HG03571 (cell line): ENCODE data around the gene SPOP.
"Not testable (repeated sequence)": the region's sequence is repeated elsewhere in the genome, so short reads cannot be mapped to it uniquely, and the experiment has no call there.

ENCODE experiments used
- ATAC-seq: cut with Tn5 transposase; IDR thresholded peaks from one replicate; pipeline ENCODE4 v1.9.1; 2021; ENCODE audit not compliant: unreplicated experiment

SPOP gene

DNA sequence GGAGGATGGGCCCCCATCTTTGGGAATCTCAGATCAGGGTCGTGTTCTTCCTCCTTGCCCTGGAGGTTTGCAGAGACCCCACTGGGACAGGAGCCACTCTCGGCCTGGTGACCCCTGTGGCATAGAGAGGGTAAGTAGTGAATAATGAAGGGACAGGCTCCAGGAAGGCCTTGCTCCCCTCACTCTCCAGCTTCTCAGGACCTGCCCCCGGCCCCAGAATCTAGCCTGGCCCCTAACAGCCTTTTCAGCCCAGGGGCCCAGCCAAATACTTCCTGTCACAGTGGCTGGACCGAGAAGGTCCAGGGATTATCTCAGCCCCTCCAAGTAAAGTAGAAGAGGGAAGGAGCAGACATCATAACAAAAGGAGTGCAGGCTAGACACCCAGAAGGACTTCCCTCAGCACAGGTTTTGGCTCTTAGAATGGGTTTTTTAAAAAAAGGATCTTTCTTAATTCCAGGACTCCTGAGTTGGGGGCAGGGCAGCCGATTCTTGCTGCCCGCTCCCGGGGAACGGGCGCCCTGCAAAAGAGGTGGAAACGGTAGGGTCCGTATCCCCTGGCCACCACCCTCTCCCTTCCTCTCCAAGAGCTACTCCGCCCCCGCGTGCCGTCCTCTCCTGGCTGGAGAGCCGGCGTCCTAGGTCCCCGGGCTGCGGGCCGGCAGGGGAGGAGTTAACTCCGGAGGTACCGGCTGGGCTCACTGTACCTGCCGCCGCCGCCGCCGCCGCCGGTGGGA, 102.8 kb downstream of the SPOP start:
- no peak for ATAC-seq

- ATAC-seq: no peak
Observed at GRCh38 chr17:49574323-49574781, 103.5 kb downstream of the SPOP start.

DNA sequence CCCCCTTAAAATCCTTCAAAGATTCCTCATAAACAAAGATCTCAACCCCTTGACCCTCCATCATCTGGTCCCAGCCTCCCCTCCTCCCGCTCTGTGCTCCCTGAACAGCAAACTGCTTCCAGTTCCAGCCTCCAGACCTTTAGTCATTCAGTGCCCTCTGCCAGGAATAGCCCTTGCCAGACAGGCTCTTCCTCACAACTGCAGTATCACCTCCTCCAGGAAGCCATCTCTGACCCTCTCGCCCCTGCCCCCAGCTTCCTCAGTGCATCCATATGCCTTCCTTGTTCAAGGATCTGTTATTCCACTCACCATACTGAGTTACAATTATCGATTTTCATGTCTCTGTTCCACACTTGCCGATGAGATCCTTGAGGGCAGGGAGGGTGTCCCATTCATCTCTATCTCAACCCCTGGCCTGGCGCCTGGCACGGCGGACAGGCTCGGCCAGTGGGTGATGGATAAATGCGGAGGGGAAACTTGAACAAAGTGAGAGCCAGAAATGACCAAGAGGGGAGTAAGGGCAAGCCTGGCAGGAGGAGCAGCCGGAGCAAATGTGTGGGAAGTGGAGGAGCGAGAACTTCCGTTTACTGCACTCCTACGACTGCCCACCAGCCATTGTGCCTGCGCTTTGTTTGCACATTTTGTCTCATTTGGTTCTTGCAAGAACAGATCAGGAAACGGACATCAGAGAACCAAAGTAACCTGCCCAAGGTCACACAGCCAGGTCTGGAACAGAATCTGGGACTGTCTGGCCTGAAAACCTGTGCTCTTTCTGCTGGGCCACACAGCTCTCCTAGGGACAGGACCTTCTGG, 104.2 kb downstream of the SPOP start:
- ATAC-seq: no peak

- no peak for ATAC-seq
Observed at GRCh38 chr17:49572806-49573420, 105.0 kb downstream of the SPOP start.

- no peak for ATAC-seq
Observed at GRCh38 chr17:49572226-49572625, 105.7 kb downstream of the SPOP start.

DNA sequence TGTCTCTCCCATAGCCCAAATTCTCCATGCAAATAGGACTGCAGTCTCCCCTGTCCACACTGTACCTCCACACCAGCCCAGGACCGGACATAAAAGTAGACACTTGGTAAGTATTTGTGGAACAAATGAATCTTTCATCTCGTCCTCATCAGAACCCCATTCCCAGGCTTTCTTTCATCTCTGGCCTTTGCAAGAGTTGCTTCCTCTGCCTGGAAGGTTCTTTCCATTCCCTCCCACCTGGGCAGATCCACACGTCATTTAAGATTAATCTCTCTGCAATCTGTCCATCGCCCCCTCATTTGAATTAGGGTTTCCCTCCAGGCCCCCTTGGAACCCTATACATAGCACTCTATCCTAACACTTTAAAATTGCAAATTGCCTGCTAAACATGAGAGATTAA, 106.1 kb downstream of the SPOP start:
- no peak for ATAC-seq

DNA sequence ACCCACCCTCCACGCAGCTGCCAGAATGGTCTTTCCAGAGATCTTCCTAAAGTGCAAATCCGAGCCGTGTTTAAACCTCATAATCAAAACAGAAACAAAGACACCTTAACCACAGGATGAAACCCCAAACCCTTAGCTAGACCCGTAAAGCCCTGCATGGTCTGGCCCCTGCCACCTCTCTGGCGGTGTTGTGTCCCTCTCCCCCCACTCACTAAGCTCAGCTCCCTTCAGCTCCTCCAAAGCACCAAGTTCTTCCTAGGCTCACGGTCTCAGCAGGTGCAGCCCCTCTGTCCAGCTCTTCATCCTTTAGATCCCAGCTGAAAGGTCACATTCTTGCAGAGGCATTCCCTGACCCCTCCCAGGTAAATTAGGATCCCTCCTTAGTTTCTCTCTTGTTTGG, 106.6 kb downstream of the SPOP start:
- no peak for ATAC-seq

GRCh38 chr17:49570540-49571242, 107.2 kb downstream of the SPOP start:
- ATAC-seq: no peak

DNA sequence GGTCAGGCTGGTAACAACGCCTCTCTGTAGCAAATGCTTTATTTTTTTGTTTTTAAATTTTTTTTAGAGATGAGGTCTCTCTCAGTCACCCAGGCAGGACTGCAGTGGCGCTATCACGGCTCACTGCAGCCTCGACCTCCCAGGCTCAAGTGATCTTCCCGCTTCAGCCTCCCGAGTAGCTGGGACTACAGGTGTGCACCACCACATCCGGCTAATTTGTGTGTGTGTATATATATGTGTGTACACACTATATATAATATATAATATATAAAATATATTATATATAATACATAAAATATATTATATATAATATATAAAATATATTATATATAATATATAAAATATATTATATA, 109.2 kb downstream of the SPOP start:
- ATAC-seq: not testable (repeated sequence)

- ATAC-seq: no peak
Observed at GRCh38 chr17:49567871-49568694, 109.8 kb downstream of the SPOP start.

GRCh38 chr17:49567104-49567521, 110.8 kb downstream of the SPOP start:
- no peak for ATAC-seq

DNA sequence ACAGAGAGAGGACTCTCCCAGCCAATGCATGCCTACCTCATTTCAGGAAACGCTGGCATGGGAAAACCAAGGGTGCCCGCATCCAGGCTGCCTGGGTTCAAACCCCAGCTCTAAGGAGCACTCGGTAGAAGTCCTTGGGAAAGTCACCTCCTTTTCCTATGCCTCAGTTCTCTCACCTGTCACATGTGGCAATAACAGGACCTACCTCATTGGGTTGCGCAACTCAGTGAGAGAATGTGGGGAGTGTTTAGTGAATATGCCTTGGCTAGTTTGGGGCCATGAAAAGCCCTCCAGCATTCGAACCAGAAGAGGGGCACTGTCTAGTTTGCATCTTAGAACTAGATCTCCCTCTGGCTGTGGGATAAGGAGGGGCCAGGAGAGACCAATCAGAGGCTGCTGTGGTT, 111.2 kb downstream of the SPOP start:
- ATAC-seq: no peak

GRCh38 chr17:49565948-49566491, 111.9 kb downstream of the SPOP start:
- no peak for ATAC-seq

DNA sequence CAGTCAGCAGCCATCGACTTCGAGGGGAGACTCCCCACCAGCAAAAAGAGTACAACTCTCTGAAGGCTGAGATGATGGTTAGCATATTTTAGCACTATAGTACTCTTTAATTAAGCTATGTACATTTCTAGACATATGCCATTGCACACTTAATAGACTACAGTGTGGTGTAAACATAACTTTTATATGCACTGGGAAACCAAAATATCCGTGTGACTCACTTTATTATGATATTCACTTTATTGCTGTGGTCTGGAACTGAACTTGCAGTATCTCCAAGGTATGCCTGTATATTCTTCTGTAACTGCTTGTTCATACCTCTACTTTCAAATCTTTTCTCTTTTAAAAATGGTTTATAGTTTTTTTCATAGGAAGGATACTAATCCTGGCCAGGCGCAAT, 113.3 kb downstream of the SPOP start:
- no peak for ATAC-seq

GRCh38 chr17:49557312-49558024, 120.4 kb downstream of the SPOP start:
- ATAC-seq: no peak

GRCh38 chr17:49556223-49556943, 121.5 kb downstream of the SPOP start:
- ATAC-seq: peak; percentile 51

DNA sequence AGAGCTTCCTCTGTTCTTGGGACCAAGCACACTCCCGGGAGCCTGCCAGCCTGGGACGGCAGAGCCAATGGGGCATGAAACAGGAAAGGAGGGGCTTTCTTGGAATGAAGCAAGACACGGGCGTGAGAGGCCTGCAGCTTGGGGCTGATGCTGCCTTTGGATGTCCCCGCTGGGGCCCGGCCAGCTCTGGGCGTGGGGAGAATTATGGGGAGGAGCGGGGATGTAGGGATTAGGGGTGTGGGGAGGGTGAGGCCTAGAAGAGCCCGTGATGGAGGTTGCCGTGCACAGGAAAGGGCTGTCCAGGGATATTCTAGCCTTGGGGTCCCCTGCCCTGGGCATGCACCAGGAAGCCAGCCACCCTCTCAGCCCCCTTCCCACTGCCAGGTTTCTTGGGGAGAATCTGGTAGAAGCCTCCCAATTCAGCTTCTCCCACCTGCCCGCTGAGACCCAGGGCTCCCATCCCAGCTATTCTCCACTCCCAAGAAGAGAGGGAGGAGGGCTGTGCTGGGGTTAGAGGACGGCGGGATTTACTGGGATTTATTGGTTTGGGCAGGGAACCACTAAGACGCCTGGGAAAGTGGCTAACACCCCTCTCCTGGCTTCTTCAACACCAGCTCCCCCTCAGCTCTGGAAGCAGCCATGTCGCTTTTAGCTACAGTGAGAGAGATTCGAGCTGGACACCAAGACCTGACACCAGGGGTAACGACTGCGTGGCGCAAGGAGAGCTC, 122.2 kb downstream of the SPOP start:
- no peak for ATAC-seq
